Measurements from ENCODE around the gene SLK. TPM values are rescaled to one million over a fixed set of nuclear protein-coding genes. Genes with fewer than 3 reads are reported as not detected.

SLK gene
- total and polyA plus RNA-seq, 2 of the 4 experiments (the other 2 are of a cell fraction), result 8.1 to 21.5 TPM

DNA sequence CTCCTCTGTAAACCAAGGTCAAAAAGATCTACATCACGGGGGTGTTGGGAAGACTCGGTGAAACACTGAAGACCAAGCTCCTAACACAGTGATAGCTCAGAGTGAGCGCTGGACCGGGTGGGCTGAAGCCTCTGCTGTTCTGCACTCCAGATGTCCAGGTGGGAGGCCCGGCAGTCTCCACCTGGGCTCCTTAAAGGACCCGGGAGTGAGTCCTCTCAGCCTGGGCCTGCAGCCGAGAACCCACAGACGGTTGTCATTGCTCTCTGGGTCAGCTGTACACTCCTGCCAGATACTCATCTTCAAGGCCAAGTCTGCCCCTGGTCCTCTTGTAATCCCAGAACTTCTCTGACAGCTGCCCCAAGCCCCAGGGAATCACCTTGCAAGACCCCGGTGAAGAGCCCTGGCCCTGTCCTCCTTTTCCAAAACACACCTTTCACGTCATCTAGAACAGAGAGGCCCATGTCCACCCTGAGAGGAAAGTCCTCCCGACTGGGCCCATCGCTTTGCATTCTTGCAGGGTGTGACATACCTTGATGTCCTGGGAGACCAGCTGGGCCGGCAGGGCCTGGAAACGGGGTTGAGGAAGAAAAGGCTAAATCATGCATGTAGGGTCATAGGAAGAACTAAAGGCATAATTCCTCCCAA is 75.1 kb downstream of the SLK start:
- no peak overlapping the region for H3K14ac ChIP-seq (replicated peaks; ENCODE audit: low read depth, low read length)
- no peak overlapping the region for H3K4me3 ChIP-seq (ENCODE audit: insufficient read depth, low read depth, low read length)
- H2BK15ac ChIP-seq (ENCODE audit: low read depth, low read length), result no peak overlapping the region
- no peak overlapping the region for H4K91ac ChIP-seq (ENCODE audit: insufficient read depth, low read depth, low read length)
- no peak overlapping the region for H2AFZ ChIP-seq (replicated peaks; ENCODE audit: low read length, poor library complexity)
- no peak overlapping the region for H3K4me2 ChIP-seq (ENCODE audit: low read depth, low read length)
- no peak overlapping the region for H2BK5ac ChIP-seq (ENCODE audit: low read depth, low read length, poor library complexity, severe bottlenecking)
- H2BK120ac ChIP-seq (ENCODE audit: low read depth, low read length), result no peak overlapping the region
- H4K20me1 ChIP-seq (ENCODE audit: insufficient read depth, low read length), result no peaks in the 10 kb centered on the region
- H3K9me3 ChIP-seq (ENCODE audit: control insufficient read depth, insufficient read depth, low read length), result no peaks in the 10 kb centered on the region
- H4K8ac ChIP-seq (ENCODE audit: low read depth in 2 of 2, low read length in 2 of 2), result no peak overlapping the region
- no peak overlapping the region for H3K18ac ChIP-seq (ENCODE audit: low read depth, low read length)
- in situ Hi-C loops (cut with MboI; ENCODE audit: low sequenced_read_pairs) (loop anchor here (5.0 kb wide), 1 partner anchor 165 kb away; no protein-coding TSS in a partner anchor), intact Hi-C loops (cut with micrococcal nuclease) (loop anchor here (5.0 kb wide), 1 partner anchor 155 kb away; no protein-coding TSS in a partner anchor), dilution Hi-C loops (cut with HindIII; ENCODE audit: low sequenced_read_pairs, unreplicated experiment) (no loop called here)
- no peak overlapping the region for H3K9ac ChIP-seq (ENCODE audit: low read depth, low read length)
- H3K4me1 ChIP-seq (ENCODE audit: control insufficient read depth, insufficient read depth, low read length), result no peaks in the 10 kb centered on the region
- H3K27ac ChIP-seq (ENCODE audit: insufficient read depth, low read length), result no peak overlapping the region
- no peak overlapping the region for H2BK20ac ChIP-seq (ENCODE audit: low read depth, low read length)
- H3K56ac ChIP-seq (ENCODE audit: extremely low read depth, insufficient read depth, low read length), result no peak overlapping the region
- H3K36me3 ChIP-seq (ENCODE audit: control insufficient read depth, insufficient read depth, low read length), result no peaks in the 10 kb centered on the region
- WGBS, 2 experiments (ENCODE audit: extremely low coverage in 2 of 2, insufficient read length in 1 of 2), result 85% methylated on average over 4 of the region's 14 CpGs; no CpG with 5 or more reads in 1 of the 2 experiments
- no peak overlapping the region for H3K4ac ChIP-seq (ENCODE audit: low read depth, low read length)
- ATAC-seq (ENCODE audit: low read depth) (no peak), DNase-seq (no peak)
- no peak overlapping the region for H2AK5ac ChIP-seq (ENCODE audit: low read depth, low read length)
- H3K23ac ChIP-seq (ENCODE audit: low read depth, low read length), result no peak overlapping the region
- H4K5ac ChIP-seq (ENCODE audit: low read depth, low read length), result no peak overlapping the region
- no peaks in the 10 kb centered on the region for H3K9me1 ChIP-seq (ENCODE audit: insufficient read depth, low read length)
- POLR2A ChIA-PET (ENCODE audit: unreplicated experiment), result no interaction called here
- no peak for TF ChIP-seq MAZ (IDR thresholded peaks at IDR 0.05; ENCODE audit: borderline replicate concordance, low read depth, low read length)
- TF ChIP-seq RAD21 (IDR thresholded peaks at IDR 0.05; ENCODE audit: low read length), result no peak
- no peak for TF ChIP-seq SMC3 (IDR thresholded peaks at IDR 0.05; ENCODE audit: low read depth, low read length)
- TF ChIP-seq, protein P1, sequence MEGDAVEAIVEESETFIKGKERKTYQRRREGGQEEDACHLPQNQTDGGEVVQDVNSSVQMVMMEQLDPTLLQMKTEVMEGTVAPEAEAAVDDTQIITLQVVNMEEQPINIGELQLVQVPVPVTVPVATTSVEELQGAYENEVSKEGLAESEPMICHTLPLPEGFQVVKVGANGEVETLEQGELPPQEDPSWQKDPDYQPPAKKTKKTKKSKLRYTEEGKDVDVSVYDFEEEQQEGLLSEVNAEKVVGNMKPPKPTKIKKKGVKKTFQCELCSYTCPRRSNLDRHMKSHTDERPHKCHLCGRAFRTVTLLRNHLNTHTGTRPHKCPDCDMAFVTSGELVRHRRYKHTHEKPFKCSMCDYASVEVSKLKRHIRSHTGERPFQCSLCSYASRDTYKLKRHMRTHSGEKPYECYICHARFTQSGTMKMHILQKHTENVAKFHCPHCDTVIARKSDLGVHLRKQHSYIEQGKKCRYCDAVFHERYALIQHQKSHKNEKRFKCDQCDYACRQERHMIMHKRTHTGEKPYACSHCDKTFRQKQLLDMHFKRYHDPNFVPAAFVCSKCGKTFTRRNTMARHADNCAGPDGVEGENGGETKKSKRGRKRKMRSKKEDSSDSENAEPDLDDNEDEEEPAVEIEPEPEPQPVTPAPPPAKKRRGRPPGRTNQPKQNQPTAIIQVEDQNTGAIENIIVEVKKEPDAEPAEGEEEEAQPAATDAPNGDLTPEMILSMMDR (conservative IDR thresholded peaks at IDR 0.05; ENCODE audit: low read depth, low read length), result no peak
- TF ChIP-seq, protein P2, sequence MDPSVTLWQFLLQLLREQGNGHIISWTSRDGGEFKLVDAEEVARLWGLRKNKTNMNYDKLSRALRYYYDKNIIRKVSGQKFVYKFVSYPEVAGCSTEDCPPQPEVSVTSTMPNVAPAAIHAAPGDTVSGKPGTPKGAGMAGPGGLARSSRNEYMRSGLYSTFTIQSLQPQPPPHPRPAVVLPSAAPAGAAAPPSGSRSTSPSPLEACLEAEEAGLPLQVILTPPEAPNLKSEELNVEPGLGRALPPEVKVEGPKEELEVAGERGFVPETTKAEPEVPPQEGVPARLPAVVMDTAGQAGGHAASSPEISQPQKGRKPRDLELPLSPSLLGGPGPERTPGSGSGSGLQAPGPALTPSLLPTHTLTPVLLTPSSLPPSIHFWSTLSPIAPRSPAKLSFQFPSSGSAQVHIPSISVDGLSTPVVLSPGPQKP (IDR thresholded peaks at IDR 0.05; ENCODE audit: borderline replicate concordance, low read depth, low read length), result no peak
- TF ChIP-seq MAFK (IDR thresholded peaks at IDR 0.05; ENCODE audit: low read depth, low read length), result no peak
- no peak for TF ChIP-seq MXI1 (IDR thresholded peaks at IDR 0.05; ENCODE audit: borderline replicate concordance, low read depth, low read length)
- no peak for TF ChIP-seq FOS (IDR thresholded peaks at IDR 0.05; ENCODE audit: low read depth, low read length)
- TF ChIP-seq NFE2L2 (IDR thresholded peaks at IDR 0.05; ENCODE audit: low read depth, low read length), result no peak
- BruUV-seq (replicated peaks), result no TSS peak
- H3K27me3 ChIP-seq (ENCODE audit: control insufficient read depth, insufficient read depth, low read length), result no peaks in the 10 kb centered on the region
- CTCF ChIA-PET, result interaction anchor here (0.6 kb wide), 1 partner anchor 125 kb away, joined by 10 read pairs; no protein-coding TSS in a partner anchor
- H3K79me1 ChIP-seq (ENCODE audit: low read depth in 1 of 2, low read length in 2 of 2), result no peaks in the 10 kb centered on the region
- H2AK9ac ChIP-seq (replicated peaks; ENCODE audit: low read depth, low read length, poor library complexity), result no peak overlapping the region

Data from IMR-90 (cell line).